ENCODE results near the gene RBM33. TPM values are rescaled to one million over a fixed set of nuclear protein-coding genes. Genes with fewer than 3 reads are reported as not detected.

The RBM33 gene
- total RNA-seq, 1 donor: 21.9 TPM

DNA sequence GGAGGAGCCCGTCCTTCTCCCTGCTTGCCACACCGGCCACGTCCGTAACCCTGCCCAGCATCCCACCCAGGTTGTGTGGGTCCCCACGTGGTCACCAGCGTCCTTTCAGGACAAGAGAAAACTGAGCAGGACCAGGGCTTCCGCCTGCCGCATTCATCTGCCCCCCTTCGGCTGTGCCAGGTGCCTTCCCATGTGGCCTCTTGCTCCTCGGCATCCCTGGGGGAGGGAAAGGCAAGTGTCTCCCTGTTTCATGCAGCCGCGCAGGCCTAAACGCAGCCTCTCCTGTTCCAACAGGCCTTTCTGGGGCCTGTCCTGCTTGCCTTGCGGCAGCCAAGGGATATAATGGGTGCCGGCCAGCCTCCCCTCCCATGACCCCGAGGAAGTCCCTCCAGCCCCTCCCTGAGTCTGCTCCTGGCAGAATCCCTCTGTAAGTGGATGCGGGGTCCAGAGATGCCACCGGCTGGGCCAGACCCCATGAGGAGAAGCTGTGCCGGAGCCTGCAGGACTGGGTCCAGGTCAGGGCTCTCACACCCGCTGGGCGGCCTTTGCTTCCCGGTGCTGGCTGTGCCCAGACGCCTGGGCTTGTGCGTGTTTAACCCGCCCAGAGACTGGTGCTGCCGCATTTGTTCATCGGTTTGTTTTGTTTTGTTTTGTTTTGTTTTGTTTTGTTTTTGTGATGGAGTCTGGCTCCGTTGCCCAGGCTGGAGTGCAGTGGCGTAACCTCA, 144.7 kb downstream of the RBM33 start:
- TF ChIP-seq, protein P1, sequence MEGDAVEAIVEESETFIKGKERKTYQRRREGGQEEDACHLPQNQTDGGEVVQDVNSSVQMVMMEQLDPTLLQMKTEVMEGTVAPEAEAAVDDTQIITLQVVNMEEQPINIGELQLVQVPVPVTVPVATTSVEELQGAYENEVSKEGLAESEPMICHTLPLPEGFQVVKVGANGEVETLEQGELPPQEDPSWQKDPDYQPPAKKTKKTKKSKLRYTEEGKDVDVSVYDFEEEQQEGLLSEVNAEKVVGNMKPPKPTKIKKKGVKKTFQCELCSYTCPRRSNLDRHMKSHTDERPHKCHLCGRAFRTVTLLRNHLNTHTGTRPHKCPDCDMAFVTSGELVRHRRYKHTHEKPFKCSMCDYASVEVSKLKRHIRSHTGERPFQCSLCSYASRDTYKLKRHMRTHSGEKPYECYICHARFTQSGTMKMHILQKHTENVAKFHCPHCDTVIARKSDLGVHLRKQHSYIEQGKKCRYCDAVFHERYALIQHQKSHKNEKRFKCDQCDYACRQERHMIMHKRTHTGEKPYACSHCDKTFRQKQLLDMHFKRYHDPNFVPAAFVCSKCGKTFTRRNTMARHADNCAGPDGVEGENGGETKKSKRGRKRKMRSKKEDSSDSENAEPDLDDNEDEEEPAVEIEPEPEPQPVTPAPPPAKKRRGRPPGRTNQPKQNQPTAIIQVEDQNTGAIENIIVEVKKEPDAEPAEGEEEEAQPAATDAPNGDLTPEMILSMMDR (IDR thresholded peaks at IDR 0.05; ENCODE audit: insufficient read depth, low read length): no peak
- no peak overlapping the region for H3K4me3 ChIP-seq (ENCODE audit: low read depth, low read length)
- DNase-seq (ENCODE audit: low read depth): no peak

DNA sequence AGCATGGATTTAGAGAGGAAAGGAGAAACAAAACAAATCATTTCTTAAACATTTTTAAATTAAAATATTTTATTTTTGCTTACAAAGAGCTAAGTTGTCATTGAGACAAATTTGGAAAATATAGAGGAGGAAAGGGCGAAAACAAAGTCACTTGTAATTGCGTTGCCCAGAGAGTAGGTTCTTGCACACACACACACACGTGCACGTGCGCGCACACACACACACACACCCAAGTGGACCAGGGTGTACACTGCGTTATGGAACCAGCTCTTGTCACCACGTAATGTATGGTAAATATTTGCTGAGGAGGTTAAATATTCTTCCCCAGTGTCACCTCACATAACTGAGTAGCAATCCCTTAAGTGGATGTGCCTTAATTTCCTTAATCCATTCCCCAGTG, 146.2 kb downstream of the RBM33 start:
- no peak overlapping the region for H3K4me3 ChIP-seq (ENCODE audit: low read depth, low read length)
- DNase-seq (ENCODE audit: low read depth): no peak
- TF ChIP-seq, protein P1 (IDR thresholded peaks at IDR 0.05; ENCODE audit: insufficient read depth, low read length): no peak

DNA sequence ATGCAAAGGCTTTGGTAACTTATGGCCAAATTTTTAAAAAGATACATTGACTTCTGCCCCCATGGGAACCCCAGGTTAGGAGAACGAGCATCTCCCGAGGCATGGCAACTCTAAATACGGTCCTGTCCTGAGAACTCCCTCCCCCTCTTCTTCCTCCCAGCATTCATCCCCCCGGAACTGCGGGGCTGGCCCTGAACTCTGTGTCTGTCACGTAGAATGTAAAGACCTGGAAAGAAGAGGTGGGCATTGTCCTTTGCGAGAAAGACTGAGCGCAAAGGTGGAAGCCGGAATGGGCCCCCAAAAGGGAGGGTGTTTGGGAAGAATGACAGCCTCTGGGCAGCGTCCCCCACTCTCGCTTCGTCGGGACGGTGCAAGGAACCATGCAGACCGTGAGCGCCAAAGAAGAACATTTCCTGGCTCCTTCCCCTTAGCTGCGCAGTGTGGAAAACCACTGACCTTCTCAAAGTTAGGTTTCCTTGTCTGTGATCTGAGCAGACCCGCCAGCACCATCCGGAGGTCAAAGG, 146.8 kb downstream of the RBM33 start:
- DNase-seq (ENCODE audit: low read depth): no peak
- no peak overlapping the region for H3K4me3 ChIP-seq (ENCODE audit: low read depth, low read length)
- TF ChIP-seq, protein P1 (IDR thresholded peaks at IDR 0.05; ENCODE audit: insufficient read depth, low read length): no peak

DNA sequence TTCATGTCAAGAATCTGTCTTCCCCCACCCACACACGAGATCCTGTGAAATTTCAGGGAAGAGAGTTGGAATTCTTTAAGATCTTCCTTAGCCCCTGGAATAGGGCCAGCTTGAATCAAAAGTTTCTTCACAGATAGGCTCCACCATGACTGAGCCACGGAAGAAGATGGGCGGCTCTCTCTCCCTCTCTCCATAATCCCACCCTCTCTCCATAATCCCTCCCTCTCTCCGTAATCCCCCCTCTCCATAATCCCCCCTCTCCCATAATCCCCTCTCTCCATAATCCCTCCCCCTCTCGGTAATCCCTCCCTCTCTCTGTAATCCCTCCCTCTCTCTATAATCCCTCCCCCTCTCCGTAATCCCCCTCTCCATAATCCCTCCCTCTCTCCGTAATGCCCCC, 147.4 kb downstream of the RBM33 start:
- H3K4me3 ChIP-seq (ENCODE audit: low read depth, low read length): no peak overlapping the region
- TF ChIP-seq, protein P1 (IDR thresholded peaks at IDR 0.05; ENCODE audit: insufficient read depth, low read length): no peak
- no peak for DNase-seq (ENCODE audit: low read depth)

DNA sequence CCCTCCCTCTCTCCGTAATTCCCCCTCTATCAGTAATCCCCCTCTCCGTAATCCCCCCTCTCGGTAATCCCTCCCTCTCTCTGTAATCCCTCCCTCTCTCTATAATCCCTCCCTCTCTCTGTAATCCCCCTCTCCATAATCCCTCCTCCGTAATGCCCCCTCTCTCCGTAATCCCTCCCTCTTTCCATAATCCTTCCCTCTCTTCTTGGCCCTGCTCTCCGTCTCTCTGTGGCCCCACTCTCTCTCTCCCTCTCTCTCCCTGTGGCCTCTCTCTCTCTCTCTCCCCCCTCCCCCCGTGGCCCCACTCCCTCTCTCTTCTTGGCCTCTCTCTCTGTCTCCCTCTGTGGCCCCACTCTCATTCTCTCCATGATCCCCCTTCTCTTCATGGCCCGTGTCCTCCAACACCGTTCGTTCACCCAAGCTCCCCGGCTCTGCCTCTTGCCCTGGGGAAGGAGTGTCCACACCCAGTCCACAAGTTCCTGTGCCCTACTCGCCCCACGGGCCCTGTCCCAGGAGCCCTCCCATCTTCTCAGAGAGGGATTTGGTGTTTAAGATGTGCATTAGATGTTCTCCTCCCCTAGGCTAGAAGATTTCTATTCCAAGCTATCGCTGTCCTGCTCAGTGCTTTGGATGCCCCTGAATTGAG, 148.0 kb downstream of the RBM33 start:
- DNase-seq (ENCODE audit: low read depth): no peak
- TF ChIP-seq, protein P1 (IDR thresholded peaks at IDR 0.05; ENCODE audit: insufficient read depth, low read length): no peak
- no peak overlapping the region for H3K4me3 ChIP-seq (ENCODE audit: low read depth, low read length)

DNA sequence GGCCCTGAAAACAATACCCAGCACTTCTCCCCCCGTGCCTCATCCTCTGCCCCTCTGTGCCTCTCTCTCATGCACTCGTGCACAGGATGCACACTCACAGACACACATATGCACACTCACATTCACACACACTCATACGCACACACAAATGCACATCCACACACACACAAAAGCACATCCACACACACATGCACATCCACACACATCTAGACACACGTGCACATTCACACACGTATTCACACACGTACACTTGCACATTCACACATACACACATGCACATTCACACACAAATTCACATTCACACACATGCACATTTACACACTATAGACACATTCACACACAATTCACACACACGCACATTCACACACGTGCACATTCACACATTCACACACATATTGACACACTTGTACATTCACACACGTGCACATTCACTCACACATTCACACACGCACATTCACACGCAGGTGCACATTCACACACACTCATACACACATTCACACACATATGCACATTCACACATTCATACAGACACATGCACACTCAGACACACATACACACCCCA, 148.6 kb downstream of the RBM33 start:
- TF ChIP-seq, protein P1 (IDR thresholded peaks at IDR 0.05; ENCODE audit: insufficient read depth, low read length): no peak
- no peak overlapping the region for H3K4me3 ChIP-seq (ENCODE audit: low read depth, low read length)
- no peak for DNase-seq (ENCODE audit: low read depth)

Data from fibroblast of the aortic adventitia (primary cell).